GM21515 (cell line): Measurements from ENCODE around the gene TRMT10A.
A peak's percentile ranks its signal among the peaks of the same experiment; 100 is the strongest.

Source experiments
- ATAC-seq: cut with Tn5 transposase; IDR thresholded peaks from one replicate; pipeline ENCODE4 v1.9.1; 2021; ENCODE audit not compliant: unreplicated experiment

TRMT10A gene

GRCh38 chr4:99563310-99564186 lies at the start of gene TRMT10A:
TSS of gene TRMT10A (minus strand) at chr4:99564039. CDS start at chr4:99559338, 4,701 bp downstream.
- ATAC-seq = peak; percentile 96

GRCh38 chr4:99612704-99613103 lies 48.9 kb upstream of the TRMT10A start:
- no peak for ATAC-seq

- ATAC-seq = no peak
These were observed 48.4 kb upstream of the TRMT10A start for GRCh38 chr4:99612281-99612680.

GRCh38 chr4:99610605-99611175 lies 46.9 kb upstream of the TRMT10A start:
- ATAC-seq = no peak

GRCh38 chr4:99608417-99608816 lies 44.6 kb upstream of the TRMT10A start:
- no peak for ATAC-seq

GRCh38 chr4:99606716-99607115 lies 42.9 kb upstream of the TRMT10A start:
- no peak for ATAC-seq

- no peak for ATAC-seq
These were observed 31.0 kb upstream of the TRMT10A start for GRCh38 chr4:99594818-99595217.

- no peak for ATAC-seq
These were observed 30.2 kb upstream of the TRMT10A start for GRCh38 chr4:99593781-99594641.

GRCh38 chr4:99591757-99592156 lies 27.9 kb upstream of the TRMT10A start:
- no peak for ATAC-seq

GRCh38 chr4:99587803-99588202 lies 24.0 kb upstream of the TRMT10A start:
- ATAC-seq = no peak

- ATAC-seq = no peak
These were observed 23.5 kb upstream of the TRMT10A start for GRCh38 chr4:99587309-99587708.

GRCh38 chr4:99586797-99587196 lies 23.0 kb upstream of the TRMT10A start:
- no peak for ATAC-seq

- no peak for ATAC-seq
These were observed 22.5 kb upstream of the TRMT10A start for GRCh38 chr4:99586322-99586721.

- no peak for ATAC-seq
These were observed 21.7 kb upstream of the TRMT10A start for GRCh38 chr4:99585516-99585915.

- no peak for ATAC-seq
These were observed 14.9 kb upstream of the TRMT10A start for GRCh38 chr4:99578714-99579113.

- peak; percentile 83 for ATAC-seq
These were observed 10.9 kb upstream of the TRMT10A start, which contains the start of gene MTTP for GRCh38 chr4:99574530-99575324. TSS of gene MTTP (plus strand) at chr4:99574824. CDS start at chr4:99574910, 86 bp downstream.

GRCh38 chr4:99573735-99574368 lies 10.0 kb upstream of the TRMT10A start:
- no peak for ATAC-seq

GRCh38 chr4:99572527-99573240 lies 8.8 kb upstream of the TRMT10A start:
- no peak for ATAC-seq

- no peak for ATAC-seq
These were observed 8.0 kb upstream of the TRMT10A start for GRCh38 chr4:99571883-99572282.
